Measurements from ENCODE around the gene CCND2.

Gene CCND2

DNA sequence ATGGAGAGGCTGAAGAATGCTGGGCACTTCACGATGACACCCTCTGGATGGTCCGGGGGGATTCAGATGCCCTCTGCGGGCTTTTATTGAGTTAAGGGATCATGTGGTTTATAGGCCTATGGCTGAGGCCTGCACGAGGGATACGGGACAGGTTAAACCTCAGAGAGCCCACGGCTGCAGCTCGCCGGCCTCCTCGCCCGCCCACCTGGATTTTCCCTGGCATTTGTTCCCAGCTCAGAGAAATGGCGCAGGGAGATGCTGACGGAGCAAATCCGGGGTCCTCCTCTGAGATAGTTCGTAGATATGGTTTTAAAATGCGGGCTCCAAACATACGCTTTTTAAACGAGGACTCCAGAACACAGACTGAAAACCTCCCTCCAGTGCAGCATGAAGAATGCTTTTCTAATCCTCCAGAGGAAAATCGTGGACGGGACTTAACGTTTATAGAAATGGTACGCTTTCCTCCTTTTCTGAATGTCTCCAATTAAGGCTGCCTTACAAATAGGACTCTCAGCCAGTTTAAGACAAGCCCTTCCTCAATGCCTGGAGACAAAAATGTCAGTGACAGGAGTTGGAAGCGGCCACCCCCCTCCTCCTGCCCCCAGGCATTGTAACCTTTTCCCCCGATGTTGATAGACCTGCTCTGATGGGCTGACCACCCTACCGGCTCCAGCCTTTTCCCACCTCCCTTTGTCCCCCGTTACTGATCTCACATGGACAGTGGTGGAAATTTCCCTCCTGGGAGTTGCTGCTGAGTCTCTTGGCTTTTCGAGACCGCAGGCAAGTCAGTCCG is 16.6 kb downstream of the CCND2 start:
- no peak for TF ChIP-seq EZH2phosphoT487 (IDR thresholded peaks at IDR 0.05; ENCODE audit: low read depth)
- TF ChIP-seq, protein P1, sequence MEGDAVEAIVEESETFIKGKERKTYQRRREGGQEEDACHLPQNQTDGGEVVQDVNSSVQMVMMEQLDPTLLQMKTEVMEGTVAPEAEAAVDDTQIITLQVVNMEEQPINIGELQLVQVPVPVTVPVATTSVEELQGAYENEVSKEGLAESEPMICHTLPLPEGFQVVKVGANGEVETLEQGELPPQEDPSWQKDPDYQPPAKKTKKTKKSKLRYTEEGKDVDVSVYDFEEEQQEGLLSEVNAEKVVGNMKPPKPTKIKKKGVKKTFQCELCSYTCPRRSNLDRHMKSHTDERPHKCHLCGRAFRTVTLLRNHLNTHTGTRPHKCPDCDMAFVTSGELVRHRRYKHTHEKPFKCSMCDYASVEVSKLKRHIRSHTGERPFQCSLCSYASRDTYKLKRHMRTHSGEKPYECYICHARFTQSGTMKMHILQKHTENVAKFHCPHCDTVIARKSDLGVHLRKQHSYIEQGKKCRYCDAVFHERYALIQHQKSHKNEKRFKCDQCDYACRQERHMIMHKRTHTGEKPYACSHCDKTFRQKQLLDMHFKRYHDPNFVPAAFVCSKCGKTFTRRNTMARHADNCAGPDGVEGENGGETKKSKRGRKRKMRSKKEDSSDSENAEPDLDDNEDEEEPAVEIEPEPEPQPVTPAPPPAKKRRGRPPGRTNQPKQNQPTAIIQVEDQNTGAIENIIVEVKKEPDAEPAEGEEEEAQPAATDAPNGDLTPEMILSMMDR (IDR thresholded peaks at IDR 0.05; ENCODE audit: low read depth, low read length) = no peak
- no peak overlapping the region for H3K9ac ChIP-seq (ENCODE audit: low read length)
- H3K79me2 ChIP-seq (ENCODE audit: low read length) = peaks cover 100% of the 10 kb centered on the region
- H4K20me1 ChIP-seq (ENCODE audit: insufficient read depth, low read length) = peaks cover 100% of the 10 kb centered on the region
- peaks cover 43% of the 10 kb centered on the region for H3K4me1 ChIP-seq (ENCODE audit: low read length)
- H3K4me2 ChIP-seq (ENCODE audit: low read length) = no peak overlapping the region
- H3K4me3 ChIP-seq (ENCODE audit: low read length) = no peak overlapping the region
- no peaks in the 10 kb centered on the region for H3K9me3 ChIP-seq (ENCODE audit: insufficient read depth, low read length)
- H2AFZ ChIP-seq (ENCODE audit: low read depth, low read length) = no peak overlapping the region
- H3K36me3 ChIP-seq (replicated peaks; ENCODE audit: low read depth, low read length) = peaks cover 99% of the 10 kb centered on the region
- no peaks in the 10 kb centered on the region for H3K27me3 ChIP-seq (ENCODE audit: low read depth, low read length)
- H3K27ac ChIP-seq (ENCODE audit: low read length) = no peak overlapping the region

DNA sequence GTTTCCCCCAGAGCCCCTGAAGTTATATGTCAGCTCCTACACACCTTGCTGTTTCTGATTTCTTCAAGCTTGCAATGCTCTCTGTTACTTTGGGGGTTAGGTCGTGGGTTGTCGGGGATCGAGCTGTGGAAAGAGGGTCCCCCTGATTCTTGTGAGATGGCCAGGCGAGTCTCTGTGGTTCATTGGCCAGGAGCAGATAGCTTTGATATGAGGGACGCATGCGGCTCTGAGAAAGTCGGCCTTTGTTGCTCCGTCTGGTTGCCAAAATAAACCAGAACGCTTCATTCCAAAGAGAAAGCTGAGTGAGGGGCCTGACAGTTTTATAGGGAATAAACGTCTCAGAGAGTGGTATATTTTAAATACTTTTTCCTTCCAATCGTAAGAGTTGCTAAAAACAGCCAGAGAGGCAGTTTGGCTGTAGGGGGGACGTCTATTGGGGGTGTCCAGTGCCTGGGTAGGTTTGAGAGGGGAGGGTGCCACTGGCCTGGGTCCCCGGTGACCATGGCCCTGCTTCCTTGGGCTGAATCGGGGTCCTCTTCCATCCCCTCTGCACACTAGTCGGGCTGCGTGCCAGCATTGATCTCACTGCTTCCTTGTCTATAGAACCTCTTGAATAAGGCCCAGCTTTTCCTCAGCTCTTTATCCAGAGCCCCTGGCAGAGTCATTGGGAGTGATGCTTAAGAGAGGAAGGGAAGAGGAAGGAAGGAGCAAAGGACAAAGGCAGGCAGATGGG is 18.9 kb downstream of the CCND2 start:
- no peak for TF ChIP-seq EZH2phosphoT487 (IDR thresholded peaks at IDR 0.05; ENCODE audit: low read depth)
- TF ChIP-seq, protein P1 (IDR thresholded peaks at IDR 0.05; ENCODE audit: low read depth, low read length) = no peak
- H4K20me1 ChIP-seq (ENCODE audit: insufficient read depth, low read length) = peaks cover 99% of the 10 kb centered on the region
- no peaks in the 10 kb centered on the region for H3K9me3 ChIP-seq (ENCODE audit: insufficient read depth, low read length)
- no peaks in the 10 kb centered on the region for H3K27me3 ChIP-seq (ENCODE audit: low read depth, low read length)
- H3K4me1 ChIP-seq (ENCODE audit: low read length) = peaks cover 19% of the 10 kb centered on the region
- peaks cover 98% of the 10 kb centered on the region for H3K79me2 ChIP-seq (ENCODE audit: low read length)
- H3K9ac ChIP-seq (ENCODE audit: low read length) = no peak overlapping the region
- H3K4me3 ChIP-seq (ENCODE audit: low read length) = no peak overlapping the region
- H2AFZ ChIP-seq (ENCODE audit: low read depth, low read length) = no peak overlapping the region
- H3K4me2 ChIP-seq (ENCODE audit: low read length) = no peak overlapping the region
- H3K36me3 ChIP-seq (replicated peaks; ENCODE audit: low read depth, low read length) = peaks cover 93% of the 10 kb centered on the region
- H3K27ac ChIP-seq (ENCODE audit: low read length) = no peak overlapping the region

DNA sequence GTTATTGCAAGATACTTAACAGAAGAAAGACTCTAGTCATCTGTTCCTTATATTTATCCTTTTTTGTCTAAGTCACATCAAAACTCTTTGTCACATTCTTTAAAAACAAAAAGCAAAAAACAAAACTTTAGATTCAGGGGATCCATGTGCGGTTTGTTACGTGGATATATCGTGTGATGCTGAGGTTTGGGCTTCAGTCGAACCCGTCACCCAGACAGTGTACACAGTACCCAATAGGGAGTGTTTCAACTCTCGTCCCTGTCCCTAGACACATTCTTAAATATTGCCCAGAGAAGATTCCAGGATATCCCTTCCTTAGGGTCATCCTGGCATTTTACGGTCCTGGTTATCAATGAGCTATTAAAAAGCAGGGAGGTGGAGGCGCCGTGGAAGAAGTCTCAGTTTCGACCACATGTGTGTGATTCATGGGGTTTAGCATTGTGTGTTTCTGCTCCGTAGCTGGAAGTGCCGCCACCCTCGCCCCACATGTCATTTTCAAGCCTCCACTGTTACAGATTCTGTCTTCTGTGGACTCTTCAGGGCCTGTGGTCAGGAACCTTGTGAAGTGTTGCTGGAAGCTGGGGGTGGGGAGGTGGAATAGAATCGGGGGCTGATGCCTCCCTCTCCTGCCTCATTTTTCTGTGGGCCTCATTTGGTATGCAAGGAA is 19.9 kb downstream of the CCND2 start:
- peaks cover 98% of the 10 kb centered on the region for H3K79me2 ChIP-seq (ENCODE audit: low read length)
- peaks cover 93% of the 10 kb centered on the region for H3K36me3 ChIP-seq (replicated peaks; ENCODE audit: low read depth, low read length)
- H3K4me2 ChIP-seq (ENCODE audit: low read length) = no peak overlapping the region

More for the DNA sequence above, 19.9 kb downstream of the CCND2 start:
- TF ChIP-seq EZH2phosphoT487 (IDR thresholded peaks at IDR 0.05; ENCODE audit: low read depth) = no peak
- TF ChIP-seq, protein P1 (IDR thresholded peaks at IDR 0.05; ENCODE audit: low read depth, low read length) = no peak
- H3K4me1 ChIP-seq (ENCODE audit: low read length) = peaks cover 11% of the 10 kb centered on the region
- H4K20me1 ChIP-seq (ENCODE audit: insufficient read depth, low read length) = peaks cover 99% of the 10 kb centered on the region
- no peaks in the 10 kb centered on the region for H3K27me3 ChIP-seq (ENCODE audit: low read depth, low read length)
- H3K4me3 ChIP-seq (ENCODE audit: low read length) = no peak overlapping the region
- H2AFZ ChIP-seq (ENCODE audit: low read depth, low read length) = no peak overlapping the region
- no peak overlapping the region for H3K9ac ChIP-seq (ENCODE audit: low read length)
- no peak overlapping the region for H3K27ac ChIP-seq (ENCODE audit: low read length)
- no peaks in the 10 kb centered on the region for H3K9me3 ChIP-seq (ENCODE audit: insufficient read depth, low read length)

All from OCI-LY3 (cell line).